Stomach (tissue), 4 donors: ENCODE data around the gene LIM2.

Experiments
- POLR2A ChIP-seq, 4 donors: fragments of 450-650 bp; IDR thresholded peaks; one replicate each; pipeline ENCODE4 v1.6.1; 2016; ENCODE audit warnings: antibody characterized with exemption in 4 of 4, control low read depth in 2 of 4, mild to moderate bottlenecking in 1 of 4, moderate library complexity in 1 of 4
- POLR2AphosphoS5 ChIP-seq, 3 donors: sonication (generic); formaldehyde crosslinking; IDR thresholded peaks; one replicate each; pipeline ENCODE4 v1.6.1; 2016; ENCODE audit warnings: antibody characterized with exemption in 3 of 3
- TF ChIP-seq, protein P1 (sequence below), 7 experiments: fragments of 450-650 bp in 4 of 7; fragments of 200-600 bp in 3 of 7; sonication (generic) in 3 of 7; IDR thresholded peaks; one replicate each; pipeline ENCODE4 v1.5.1; 2016 to 2019; ENCODE audit warnings: antibody characterized with exemption in 7 of 7, control low read depth in 2 of 7, mild to moderate bottlenecking in 1 of 7

DNA sequence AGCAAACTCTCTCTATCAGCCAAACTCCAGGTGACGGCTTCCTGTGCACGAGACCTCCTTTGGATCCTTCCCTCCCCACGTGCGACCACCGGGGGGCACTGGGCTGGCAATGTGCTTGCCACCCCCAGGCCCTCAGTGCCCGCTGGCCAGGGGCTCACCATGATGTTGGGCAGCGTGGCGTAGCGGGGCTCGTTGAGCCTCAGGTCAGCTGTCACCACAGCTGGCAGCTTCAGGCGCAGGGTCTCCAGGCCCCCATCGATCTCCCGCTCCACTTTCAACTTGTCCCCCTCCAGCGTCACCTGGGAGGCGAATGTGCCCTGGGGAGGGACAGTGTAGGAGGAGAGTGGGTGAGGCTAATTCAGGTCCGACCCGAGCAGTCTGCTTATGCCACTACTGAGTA, 41.0 kb downstream of the LIM2 start:
- TF ChIP-seq POLR2AphosphoS5 (IDR thresholded peaks at IDR 0.05) (no peak), POLR2A (IDR thresholded peaks at IDR 0.05) (no peak)
- TF ChIP-seq, protein P1, sequence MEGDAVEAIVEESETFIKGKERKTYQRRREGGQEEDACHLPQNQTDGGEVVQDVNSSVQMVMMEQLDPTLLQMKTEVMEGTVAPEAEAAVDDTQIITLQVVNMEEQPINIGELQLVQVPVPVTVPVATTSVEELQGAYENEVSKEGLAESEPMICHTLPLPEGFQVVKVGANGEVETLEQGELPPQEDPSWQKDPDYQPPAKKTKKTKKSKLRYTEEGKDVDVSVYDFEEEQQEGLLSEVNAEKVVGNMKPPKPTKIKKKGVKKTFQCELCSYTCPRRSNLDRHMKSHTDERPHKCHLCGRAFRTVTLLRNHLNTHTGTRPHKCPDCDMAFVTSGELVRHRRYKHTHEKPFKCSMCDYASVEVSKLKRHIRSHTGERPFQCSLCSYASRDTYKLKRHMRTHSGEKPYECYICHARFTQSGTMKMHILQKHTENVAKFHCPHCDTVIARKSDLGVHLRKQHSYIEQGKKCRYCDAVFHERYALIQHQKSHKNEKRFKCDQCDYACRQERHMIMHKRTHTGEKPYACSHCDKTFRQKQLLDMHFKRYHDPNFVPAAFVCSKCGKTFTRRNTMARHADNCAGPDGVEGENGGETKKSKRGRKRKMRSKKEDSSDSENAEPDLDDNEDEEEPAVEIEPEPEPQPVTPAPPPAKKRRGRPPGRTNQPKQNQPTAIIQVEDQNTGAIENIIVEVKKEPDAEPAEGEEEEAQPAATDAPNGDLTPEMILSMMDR (IDR thresholded peaks at IDR 0.05) = no peak
